Motor neuron (in vitro differentiated cells): ENCODE results near the gene SAP25. TPM values are rescaled to one million over a fixed set of nuclear protein-coding genes. Genes with fewer than 3 reads are reported as not detected.

Source experiments
- ATAC-seq, 8 experiments: fragments of 200-7000 bp; cut with Tn5 transposase; replicated peaks in 6 of 8; 2 replicates each; pipeline ENCODE4 v1.8.0; 2021; ENCODE audit warnings: mild to moderate bottlenecking in 8 of 8, moderate library complexity in 8 of 8
- H3K27ac ChIP-seq, 2 donors: fragments of 250-450 bp; sonication (Bioruptor Pico); 2 replicates each; pipeline ENCODE4 v1.9.0; 2021; ENCODE audit warnings: antibody characterized with exemption in 2 of 2, mild to moderate bottlenecking in 2 of 2, moderate library complexity in 1 of 2
- H3K4me1 ChIP-seq, 2 donors: fragments of 250-450 bp; sonication (Bioruptor Pico); replicated peaks in 1 of 2; 2 replicates each; pipeline ENCODE4 v1.6.1; 2021; ENCODE audit warnings: antibody characterized with exemption in 2 of 2, mild to moderate bottlenecking in 2 of 2, moderate library complexity in 1 of 2
- H3K4me3 ChIP-seq, 5 donors: fragments of 250-450 bp; sonication (Bioruptor Pico); 2 replicates each; pipeline ENCODE4 v1.9.0; 2021; ENCODE audit warnings: antibody characterized with exemption in 5 of 5, mild to moderate bottlenecking in 5 of 5, moderate library complexity in 4 of 5
- WGBS, 10 experiments: fragments of 450-650 bp; shearing (Covaris generic); methylation state at CpG; one replicate each; pipeline ENCODE4 v1.0.0; 2022; 5-methylcytosine and 5-hydroxymethylcytosine counted together
- in situ Hi-C, 9 experiments: fragments of 400-800 bp; cut with MboI; loops; one replicate each; pipeline ENCODE4 v1.15.0; 2021; ENCODE audit warnings: low sequenced_read_pairs in 9 of 9, low pct_unique_long_range_greater_than_20kb in 2 of 9; ENCODE audit not compliant: unreplicated experiment in 9 of 9
- total RNA-seq, 8 experiments: library from RNA; unstranded; fragments of 300-600 nt; gene quantifications; 2 replicates each; pipeline versions ENCODE4 v1.2.3 to v1.2.4, GENCODE V29; 2022

Gene SAP25
- 1 to 10 TPM in 4 of 8 experiments, under 1 TPM in 3, not detected in 1; 0.43 to 2.8 (median 1.0) TPM for total RNA-seq

DNA sequence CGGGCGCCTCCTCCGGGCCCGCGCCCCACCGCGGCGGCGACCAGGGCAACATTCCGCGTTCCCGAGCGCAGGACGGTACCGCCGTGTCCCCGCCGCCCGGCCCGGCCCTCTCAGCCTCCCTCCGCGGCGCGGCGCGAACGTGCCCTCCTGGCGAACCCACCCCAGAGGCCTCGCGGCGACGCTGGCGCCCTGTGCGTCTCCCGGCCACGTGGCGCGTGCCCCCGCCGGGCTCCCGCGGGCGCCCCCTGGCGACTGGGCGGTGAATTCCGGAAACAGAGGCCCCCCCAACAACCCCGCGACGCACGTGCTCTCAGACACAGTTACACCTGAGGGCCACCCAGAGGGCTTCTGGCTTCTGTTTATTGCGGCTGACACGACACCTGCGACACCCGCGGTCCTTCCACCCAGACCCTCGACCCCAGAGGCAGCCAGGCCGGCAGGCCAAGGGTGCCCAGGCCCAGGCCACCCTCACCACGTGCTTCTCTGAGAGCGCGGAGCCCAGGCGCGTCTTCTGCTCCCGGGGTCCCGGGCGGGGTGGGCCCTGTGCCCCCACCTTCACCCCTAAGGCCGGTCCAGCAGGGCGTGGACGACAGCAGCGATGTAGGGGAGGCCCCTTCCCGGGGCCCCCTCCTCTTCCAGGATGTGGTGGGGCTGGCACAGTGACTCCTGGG is at the start of gene SAP25:
TSS of gene SAP25 (minus strand) at position 210 of the 671 bp plus-strand sequence. CDS start at position 52, 158 bp downstream.
- 100% methylated on average over 1 of the region's 70 CpGs; no CpG with 5 or more reads in 9 of the 10 experiments for WGBS, 10 experiments
- H3K27ac ChIP-seq: peak within 1 kb of the TSS in 1 of 2 donors; percentile 39
- in situ Hi-C loops: loop anchor here in 4 of 9 experiments (25.0 kb wide), 1 partner anchor 112 kb away; the partner anchor contains the start of gene SPACDR (in 4 of the 4)
- H3K4me3 ChIP-seq: no peak within 1 kb of the TSS
- H3K4me1 ChIP-seq: peaks cover 37 to 44% of the 10 kb centered on the region in 2 donors
- no peak for ATAC-seq

DNA sequence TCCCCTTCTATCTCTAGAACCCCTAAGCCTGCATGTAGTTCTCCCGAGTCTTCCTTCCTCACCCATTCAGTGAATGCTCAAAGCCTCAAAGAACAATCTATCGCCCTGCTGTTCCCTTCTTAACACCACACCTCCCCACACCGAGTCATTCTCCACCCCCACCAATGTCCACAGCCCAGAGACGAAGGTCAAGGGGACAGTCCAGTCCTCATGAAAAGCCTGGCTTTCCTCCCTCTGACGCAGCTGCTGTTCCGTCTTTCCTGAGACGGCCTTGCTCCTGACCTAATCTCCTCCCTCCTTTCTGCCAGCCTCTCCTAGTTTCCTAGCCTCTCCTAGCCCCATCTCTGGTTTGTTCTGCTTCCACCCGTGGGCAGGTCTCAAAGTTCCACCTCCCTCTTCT is 47.9 kb upstream of the SAP25 start:
- WGBS, 10 experiments: 51 to 76% (median 73%) methylated on average over 2 to 6 of the region's 8 CpGs; no CpG with 5 or more reads in 3 of the 10 experiments
- in situ Hi-C loops: no loop called here
- Histone ChIP-seq H3K4me1 (no peaks in the 10 kb centered on the region), H3K27ac (no peak overlapping the region), H3K4me3 (no peak overlapping the region)
- no peak for ATAC-seq

DNA sequence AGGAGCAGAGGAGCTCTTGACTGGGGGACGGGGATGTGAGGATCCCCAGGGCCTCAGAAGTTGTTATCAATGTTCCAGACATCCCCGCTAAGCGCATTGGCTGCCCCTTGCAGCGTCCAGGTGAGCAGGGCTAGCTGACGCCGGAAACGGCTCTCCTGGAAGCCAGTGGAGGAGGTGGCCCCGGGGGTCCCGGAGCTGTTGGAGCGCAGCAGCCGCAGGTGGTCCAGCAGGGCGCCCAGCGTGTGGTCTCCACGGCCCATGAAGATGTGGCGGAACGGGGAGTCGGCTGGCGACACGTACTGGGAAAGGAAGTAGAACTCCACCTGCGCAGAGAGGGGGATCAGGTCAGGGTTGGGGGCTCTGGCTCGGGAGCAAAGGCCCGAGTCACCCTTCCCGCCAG is 47.1 kb upstream of the SAP25 start:
- Histone ChIP-seq H3K27ac (no peak overlapping the region), H3K4me1 (no peaks in the 10 kb centered on the region), H3K4me3 (no peak overlapping the region)
- in situ Hi-C loops: no loop called here
- 22 to 100% (median 94%) methylated on average over 1 to 14 of the region's 23 CpGs; no CpG with 5 or more reads in 4 of the 10 experiments for WGBS, 10 experiments
- no peak for ATAC-seq

DNA sequence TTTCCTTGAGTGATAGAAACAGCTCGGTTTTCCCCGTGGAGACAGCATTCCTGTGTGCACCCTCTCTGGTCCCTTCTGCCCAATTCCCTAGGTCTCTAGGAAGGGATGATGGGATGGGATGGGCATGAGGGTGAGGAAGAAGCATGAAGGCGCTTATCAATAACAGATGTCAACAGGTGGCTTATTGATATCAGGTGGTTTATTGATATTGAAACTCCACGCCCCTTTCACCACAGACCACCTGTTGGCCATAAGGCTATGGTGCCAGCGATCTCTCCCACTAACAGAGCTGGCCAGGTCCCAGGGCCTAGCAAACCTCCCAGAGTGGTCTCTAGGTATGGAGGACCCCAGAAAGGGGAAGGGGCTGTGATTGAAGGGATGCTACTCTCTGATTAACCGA is 46.5 kb upstream of the SAP25 start:
- H3K4me3 ChIP-seq: no peak overlapping the region
- H3K27ac ChIP-seq: no peak overlapping the region
- in situ Hi-C loops: no loop called here
- ATAC-seq: no peak
- no peaks in the 10 kb centered on the region for H3K4me1 ChIP-seq
- WGBS, 10 experiments: 67 to 100% (median 97%) methylated on average over 1 to 6 of the region's 6 CpGs; no CpG with 5 or more reads in 4 of the 10 experiments

DNA sequence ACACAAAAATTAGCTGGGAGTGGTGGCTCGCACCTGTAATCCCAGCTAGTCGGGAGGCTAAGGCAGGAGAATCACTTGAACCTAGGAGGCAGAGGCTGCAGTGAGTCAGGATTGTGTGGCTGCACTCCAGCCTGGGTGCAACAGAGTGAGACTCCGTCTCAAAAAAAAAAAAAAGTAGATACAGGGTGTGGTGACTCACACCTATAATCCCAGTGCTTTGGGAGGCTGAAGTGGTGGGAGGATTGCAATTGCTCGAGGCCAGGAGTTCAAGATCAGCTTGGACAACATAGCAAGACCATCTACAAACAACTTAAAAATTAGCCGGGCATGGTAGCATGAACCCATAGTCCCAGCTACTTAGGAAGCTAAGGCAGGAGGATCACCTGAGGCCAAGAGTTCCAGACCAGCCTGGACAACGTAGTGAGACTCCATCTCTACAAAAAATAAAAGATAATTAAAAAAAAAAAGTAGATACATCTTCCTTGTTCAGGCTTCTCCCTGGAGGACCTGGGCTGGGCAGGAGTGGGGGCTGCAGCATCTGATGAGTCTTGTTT is 40.7 kb upstream of the SAP25 start:
- no peak for ATAC-seq
- Histone ChIP-seq H3K4me1 (peaks cover 3% of the 10 kb centered on the region in 2 donors), H3K4me3 (no peak overlapping the region), H3K27ac (no peak overlapping the region)
- in situ Hi-C loops: no loop called here
- 60 to 100% (median 90%) methylated on average over 1 to 4 of the region's 6 CpGs; no CpG with 5 or more reads in 1 of the 10 experiments for WGBS, 10 experiments

DNA sequence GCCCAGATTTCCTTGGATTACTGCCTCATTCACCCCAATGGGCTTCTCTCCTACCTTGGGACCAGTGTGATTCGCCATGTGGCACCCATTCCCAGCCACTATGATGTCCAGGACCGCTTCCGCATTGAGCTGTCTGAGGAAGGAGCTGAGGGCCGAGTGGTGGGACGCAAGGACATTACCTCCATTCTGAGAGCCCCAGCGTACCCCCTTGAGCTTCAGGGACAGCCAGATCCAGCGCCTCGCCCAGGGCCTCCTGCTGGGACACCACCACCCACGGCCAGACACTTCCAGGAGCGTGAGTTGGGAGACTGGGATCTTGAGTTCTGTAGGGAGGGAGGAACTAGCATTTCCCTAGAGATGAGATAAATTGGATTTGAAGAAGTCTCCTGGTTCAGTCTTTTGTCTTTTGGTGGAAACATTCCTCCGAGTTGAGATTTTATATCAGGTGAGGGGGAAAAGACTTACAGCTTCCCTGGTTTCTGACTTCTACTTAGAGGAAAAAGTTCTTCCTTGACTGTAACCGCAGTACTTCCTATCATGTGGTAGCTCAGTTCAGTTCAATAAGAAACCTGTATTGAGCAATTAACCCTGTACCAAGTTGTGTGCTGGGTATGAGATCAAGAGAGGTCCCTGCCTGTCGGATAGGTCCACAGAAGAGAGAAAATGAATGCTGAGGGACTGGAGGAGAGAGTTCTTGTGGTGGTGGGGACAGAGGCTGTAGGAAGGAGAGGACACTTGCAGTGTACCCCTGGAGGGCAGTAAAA is 39.9 kb upstream of the SAP25 start:
- Histone ChIP-seq H3K4me1 (peaks cover 3% of the 10 kb centered on the region in 2 donors), H3K27ac (no peak overlapping the region), H3K4me3 (peak overlapping the region; percentile 65 to 95 (median 73))
- WGBS, 10 experiments: 81 to 100% (median 92%) methylated on average over 2 to 9 of the region's 13 CpGs; no CpG with 5 or more reads in 2 of the 10 experiments
- in situ Hi-C loops: no loop called here
- ATAC-seq: no peak

DNA sequence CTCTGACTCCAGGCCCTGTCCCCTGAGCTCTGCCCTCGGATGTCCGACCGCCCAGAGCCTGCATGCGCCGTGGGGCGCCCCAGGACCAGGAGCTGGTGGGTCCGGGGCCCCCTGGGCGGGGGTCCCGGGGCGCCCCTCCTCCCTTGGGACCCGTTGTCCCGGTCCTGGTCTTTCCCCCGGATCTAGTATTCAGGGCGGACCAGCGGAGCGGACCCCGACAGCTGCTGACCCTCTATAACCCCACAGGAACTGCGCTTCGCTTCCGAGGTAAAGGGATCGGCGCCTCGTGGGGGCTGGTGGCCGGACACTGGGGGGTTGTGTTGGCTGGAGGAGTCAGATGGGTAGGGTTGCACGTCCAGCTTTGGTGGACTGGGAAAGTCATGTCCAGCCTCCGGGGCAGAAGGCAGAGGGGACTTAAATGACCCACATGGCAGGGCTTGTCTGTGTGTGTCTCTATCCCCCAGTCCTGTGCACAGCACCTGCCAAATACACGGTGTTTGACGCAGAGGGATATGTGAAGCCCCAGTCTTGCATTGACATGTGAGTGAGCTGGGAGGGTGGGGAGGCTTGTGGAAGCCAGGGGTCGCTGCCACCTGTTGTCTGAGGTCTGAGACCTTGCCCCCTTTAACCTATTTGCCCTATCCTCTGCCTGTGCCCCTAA is 39.2 kb upstream of the SAP25 start:
- 0 to 50% (median 10%) methylated on average over 1 to 2 of the region's 29 CpGs; no CpG with 5 or more reads in 7 of the 10 experiments for WGBS, 10 experiments
- Histone ChIP-seq H3K4me3 (peak overlapping the region; percentile 65 to 95 (median 73)), H3K27ac (peak overlapping the region; percentile 93 to 96), H3K4me1 (peaks cover 3% of the 10 kb centered on the region in 2 donors)
- in situ Hi-C loops: no loop called here
- peak; percentile 1 to 20 (median 10) for ATAC-seq

DNA sequence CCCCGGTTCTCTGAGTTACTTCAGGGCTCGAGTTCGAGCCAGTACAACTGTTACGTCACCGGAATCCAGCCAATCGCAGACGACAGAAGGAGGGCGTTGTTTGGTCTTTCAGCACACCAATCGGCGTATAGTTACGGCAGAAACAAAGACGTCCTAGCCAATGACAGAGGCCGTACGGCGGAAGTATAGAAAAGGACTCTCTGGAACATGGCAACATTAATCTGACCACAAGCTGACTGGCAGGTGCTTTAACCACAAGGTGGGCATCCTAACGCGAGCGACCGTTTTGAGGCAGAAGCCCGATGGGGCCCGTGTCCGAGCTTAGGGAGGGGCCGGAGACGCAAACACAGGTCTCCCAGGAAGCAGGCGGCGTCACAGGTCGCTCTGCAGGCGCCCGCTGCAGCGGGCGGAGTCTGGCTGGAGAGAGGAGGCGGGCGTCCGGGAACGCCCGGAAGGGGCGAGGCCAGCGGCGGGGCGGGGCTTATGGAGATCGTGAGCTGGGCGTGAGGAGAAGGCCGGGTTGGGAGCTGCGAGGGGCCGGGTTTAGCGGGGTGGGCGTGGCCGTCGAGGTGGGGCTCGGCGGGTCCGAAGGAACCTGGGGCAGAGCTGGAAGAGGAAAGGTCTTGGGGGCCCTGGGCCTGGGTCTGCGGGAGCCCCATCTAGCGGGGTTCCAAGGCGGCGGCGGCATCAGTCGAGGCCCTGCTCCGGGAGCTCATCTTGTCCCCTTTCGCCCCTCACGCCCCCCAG is 38.5 kb upstream of the SAP25 start, which contains the start of gene MOSPD3:
TSS of gene MOSPD3 (plus strand) at position 558 of the 747 bp plus-strand sequence. CDS start 252 bp downstream, outside the sequence.
- ATAC-seq: peak; percentile 90 to 95 (median 94)
- peak within 1 kb of the TSS; percentile 65 to 95 (median 73) for H3K4me3 ChIP-seq
- peaks cover 3% of the 10 kb centered on the region in 2 donors for H3K4me1 ChIP-seq
- 0 to 2% (median 1%) methylated on average over 7 to 15 of the region's 61 CpGs; no CpG with 5 or more reads in 4 of the 10 experiments for WGBS, 10 experiments
- peak within 1 kb of the TSS; percentile 93 to 96 for H3K27ac ChIP-seq
- in situ Hi-C loops: no loop called here

DNA sequence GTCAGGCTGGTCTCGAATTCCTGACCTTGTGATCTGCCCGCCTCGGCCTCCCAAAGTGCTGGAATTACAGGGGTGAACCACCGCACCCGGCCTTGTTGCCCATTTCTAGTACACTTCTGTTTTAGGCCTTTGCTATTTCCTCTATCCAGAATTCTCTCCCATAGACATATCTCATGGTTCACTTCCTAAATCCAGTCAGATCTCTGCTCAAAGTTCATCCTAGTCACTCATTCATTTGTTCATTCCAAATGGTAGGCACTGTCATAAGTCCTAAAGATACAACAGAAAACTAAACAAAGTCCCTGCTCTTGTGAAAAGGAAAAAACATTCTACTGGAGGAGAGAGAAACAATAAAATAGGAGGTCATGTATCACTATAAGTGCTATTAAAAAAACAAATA is 36.3 kb upstream of the SAP25 start:
- no peak overlapping the region for H3K27ac ChIP-seq
- no peak overlapping the region for H3K4me3 ChIP-seq
- WGBS, 10 experiments: 82 to 100% (median 96%) methylated on average over 4 to 5 of the region's 5 CpGs; no CpG with 5 or more reads in 7 of the 10 experiments
- H3K4me1 ChIP-seq: peaks cover 8 to 11% of the 10 kb centered on the region in 2 donors
- in situ Hi-C loops: no loop called here
- ATAC-seq: no peak

DNA sequence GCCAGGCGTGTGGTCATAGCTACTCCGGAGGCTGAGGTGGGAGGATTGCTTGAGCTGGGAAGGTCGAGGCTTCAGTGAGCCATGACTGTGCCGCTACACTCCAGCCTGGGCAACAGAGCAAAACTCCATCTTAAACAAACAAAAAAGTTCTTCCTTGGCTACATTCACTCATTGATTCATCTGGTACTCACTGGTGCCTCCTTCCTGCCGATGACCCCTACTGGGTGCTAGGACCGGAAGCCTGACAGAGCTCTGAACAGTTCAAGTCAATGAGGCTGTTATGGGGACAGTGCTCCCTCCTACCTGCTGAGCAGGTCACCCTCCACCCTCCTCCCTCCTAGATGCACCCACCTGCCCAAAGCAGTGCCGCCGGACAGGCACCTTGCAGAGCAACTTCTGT is 33.4 kb upstream of the SAP25 start:
- no peak overlapping the region for H3K4me3 ChIP-seq
- in situ Hi-C loops: no loop called here
- no peak overlapping the region for H3K27ac ChIP-seq
- ATAC-seq: no peak
- peaks cover 26 to 28% of the 10 kb centered on the region in 2 donors for H3K4me1 ChIP-seq
- 67 to 96% (median 94%) methylated on average over 1 to 6 of the region's 8 CpGs; no CpG with 5 or more reads in 7 of the 10 experiments for WGBS, 10 experiments

DNA sequence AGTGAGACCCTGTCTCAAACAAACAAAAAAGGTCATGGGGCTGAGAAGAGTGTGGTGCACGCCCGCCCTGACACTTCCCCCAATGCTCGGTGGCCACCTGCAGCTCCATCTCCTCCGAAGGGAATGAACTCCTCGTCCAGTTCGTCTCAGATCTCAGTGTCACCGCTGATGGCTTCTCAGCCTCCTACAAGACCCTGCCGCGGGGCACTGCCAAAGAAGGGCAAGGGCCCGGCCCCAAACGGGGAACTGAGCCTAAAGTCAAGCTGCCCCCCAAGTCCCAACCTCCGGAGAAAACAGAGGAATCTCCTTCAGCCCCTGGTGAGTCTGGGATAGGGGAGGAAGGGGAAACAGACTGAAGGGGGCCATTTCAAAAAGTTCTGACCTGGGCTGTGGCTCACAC is 32.6 kb upstream of the SAP25 start:
- no peak overlapping the region for H3K4me3 ChIP-seq
- 65 to 100% (median 89%) methylated on average over 1 to 10 of the region's 12 CpGs; no CpG with 5 or more reads in 6 of the 10 experiments for WGBS, 10 experiments
- peaks cover 33 to 35% of the 10 kb centered on the region in 2 donors for H3K4me1 ChIP-seq
- no peak overlapping the region for H3K27ac ChIP-seq
- in situ Hi-C loops: no loop called here
- ATAC-seq: no peak
